Neural cell (in vitro differentiated cells): ENCODE measurements around the gene GABBR2.

Experiments used
- CTCF ChIP-seq: fragments of 450-650 bp; IDR thresholded peaks from 2 replicates; pipeline ENCODE4 v1.5.1; 2014; ENCODE audit warnings: antibody characterized with exemption, mild to moderate bottlenecking, moderate library complexity; ENCODE audit not compliant: poor library complexity, severe bottlenecking
- EZH2 ChIP-seq: fragments of 200-600, 300-800 bp; shearing (Covaris generic), sonication (generic); IDR thresholded peaks from 2 replicates; pipeline ENCODE4 v1.6.1; 2014; ENCODE audit warnings: antibody characterized with exemption, low read length, borderline replicate concordance, mild to moderate bottlenecking; ENCODE audit not compliant: insufficient read depth, poor library complexity, severe bottlenecking
- POLR2AphosphoS5 ChIP-seq: IDR thresholded peaks from 2 replicates; pipeline ENCODE4 v1.6.1; 2012
- RAD21 ChIP-seq: fragments of 450-650 bp; conservative IDR thresholded peaks from 2 replicates; pipeline ENCODE4 v1.6.1; 2014; ENCODE audit warnings: antibody characterized with exemption, mild to moderate bottlenecking, moderate library complexity
- REST ChIP-seq: IDR thresholded peaks from 2 replicates; pipeline ENCODE4 v1.6.1; 2012; ENCODE audit warnings: borderline replicate concordance
- TAF1 ChIP-seq: IDR thresholded peaks from 2 replicates; pipeline ENCODE4 v1.6.1; 2012; ENCODE audit warnings: low read depth

- TF ChIP-seq REST, result no peak
- TF ChIP-seq EZH2, result no peak
- no peak for TF ChIP-seq CTCF
- TF ChIP-seq TAF1, result no peak
- TF ChIP-seq POLR2AphosphoS5, result no peak
- no peak for TF ChIP-seq RAD21
Measured at GRCh38 chr9:98344581-98344980, 364.2 kb downstream of the GABBR2 start.
